ENCODE results near the gene SPARCL1.

GRCh38 chr4:87574996-87575395 lies 45.8 kb upstream of the SPARCL1 start:
- TF ChIP-seq POLR2AphosphoS5 (IDR thresholded peaks at IDR 0.05; ENCODE audit: low read depth) (no peak), CTCF (IDR thresholded peaks at IDR 0.05; ENCODE audit: insufficient read depth, low read length) (no peak)

All from HL-60 (cell line).